ENCODE results near the gene BANF2.

DNA sequence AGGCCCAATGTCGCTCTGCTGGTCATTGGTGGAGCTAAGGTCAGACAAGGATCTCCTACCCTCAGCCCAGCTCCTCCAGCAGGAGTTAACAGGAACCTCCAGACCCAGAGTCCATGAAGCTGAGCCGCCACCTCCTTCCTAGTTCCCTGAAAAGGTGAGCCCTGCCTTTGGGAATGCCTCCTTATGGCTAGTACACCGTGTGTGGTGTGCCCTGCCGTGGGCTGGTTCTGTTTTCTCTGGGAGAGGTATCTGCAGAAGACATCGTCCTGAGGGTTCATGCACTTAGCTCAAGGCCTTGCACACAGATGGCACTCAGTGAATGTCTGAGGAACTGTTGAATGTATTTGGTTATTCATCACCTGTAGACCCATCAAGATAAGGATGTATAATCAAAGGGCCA lies 15.3 kb downstream of the BANF2 start:
- TF ChIP-seq TCF4 (CRISPR knock-in tag; IDR thresholded peaks at IDR 0.05; ENCODE audit: borderline replicate concordance) (no peak), CREB5 (CRISPR knock-in tag; IDR thresholded peaks at IDR 0.05; ENCODE audit: low read depth) (no peak), ZFP3 (CRISPR knock-in tag; IDR thresholded peaks at IDR 0.05) (no peak), ZNF565 (CRISPR knock-in tag; conservative IDR thresholded peaks at IDR 0.05; ENCODE audit: low read depth) (no peak), ARNTL (CRISPR knock-in tag; IDR thresholded peaks at IDR 0.05; ENCODE audit: borderline replicate concordance, low read depth) (no peak), PPARA (CRISPR knock-in tag; IDR thresholded peaks at IDR 0.05; ENCODE audit: borderline replicate concordance) (no peak), OSR1 (CRISPR knock-in tag; IDR thresholded peaks at IDR 0.05) (no peak)
- TF ChIP-seq, protein P1, sequence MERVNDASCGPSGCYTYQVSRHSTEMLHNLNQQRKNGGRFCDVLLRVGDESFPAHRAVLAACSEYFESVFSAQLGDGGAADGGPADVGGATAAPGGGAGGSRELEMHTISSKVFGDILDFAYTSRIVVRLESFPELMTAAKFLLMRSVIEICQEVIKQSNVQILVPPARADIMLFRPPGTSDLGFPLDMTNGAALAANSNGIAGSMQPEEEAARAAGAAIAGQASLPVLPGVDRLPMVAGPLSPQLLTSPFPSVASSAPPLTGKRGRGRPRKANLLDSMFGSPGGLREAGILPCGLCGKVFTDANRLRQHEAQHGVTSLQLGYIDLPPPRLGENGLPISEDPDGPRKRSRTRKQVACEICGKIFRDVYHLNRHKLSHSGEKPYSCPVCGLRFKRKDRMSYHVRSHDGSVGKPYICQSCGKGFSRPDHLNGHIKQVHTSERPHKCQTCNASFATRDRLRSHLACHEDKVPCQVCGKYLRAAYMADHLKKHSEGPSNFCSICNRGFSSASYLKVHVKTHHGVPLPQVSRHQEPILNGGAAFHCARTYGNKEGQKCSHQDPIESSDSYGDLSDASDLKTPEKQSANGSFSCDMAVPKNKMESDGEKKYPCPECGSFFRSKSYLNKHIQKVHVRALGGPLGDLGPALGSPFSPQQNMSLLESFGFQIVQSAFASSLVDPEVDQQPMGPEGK (CRISPR knock-in tag; IDR thresholded peaks at IDR 0.05; ENCODE audit: borderline replicate concordance) = no peak
